GM19023 (cell line): Measurements from ENCODE around the gene E2F1.

Source experiments
- ATAC-seq: cut with Tn5 transposase; IDR thresholded peaks from one replicate; pipeline ENCODE4 v1.9.1; 2021; ENCODE audit warnings: mild to moderate bottlenecking, moderate library complexity; ENCODE audit not compliant: unreplicated experiment

Gene E2F1, protein sequence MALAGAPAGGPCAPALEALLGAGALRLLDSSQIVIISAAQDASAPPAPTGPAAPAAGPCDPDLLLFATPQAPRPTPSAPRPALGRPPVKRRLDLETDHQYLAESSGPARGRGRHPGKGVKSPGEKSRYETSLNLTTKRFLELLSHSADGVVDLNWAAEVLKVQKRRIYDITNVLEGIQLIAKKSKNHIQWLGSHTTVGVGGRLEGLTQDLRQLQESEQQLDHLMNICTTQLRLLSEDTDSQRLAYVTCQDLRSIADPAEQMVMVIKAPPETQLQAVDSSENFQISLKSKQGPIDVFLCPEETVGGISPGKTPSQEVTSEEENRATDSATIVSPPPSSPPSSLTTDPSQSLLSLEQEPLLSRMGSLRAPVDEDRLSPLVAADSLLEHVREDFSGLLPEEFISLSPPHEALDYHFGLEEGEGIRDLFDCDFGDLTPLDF

DNA sequence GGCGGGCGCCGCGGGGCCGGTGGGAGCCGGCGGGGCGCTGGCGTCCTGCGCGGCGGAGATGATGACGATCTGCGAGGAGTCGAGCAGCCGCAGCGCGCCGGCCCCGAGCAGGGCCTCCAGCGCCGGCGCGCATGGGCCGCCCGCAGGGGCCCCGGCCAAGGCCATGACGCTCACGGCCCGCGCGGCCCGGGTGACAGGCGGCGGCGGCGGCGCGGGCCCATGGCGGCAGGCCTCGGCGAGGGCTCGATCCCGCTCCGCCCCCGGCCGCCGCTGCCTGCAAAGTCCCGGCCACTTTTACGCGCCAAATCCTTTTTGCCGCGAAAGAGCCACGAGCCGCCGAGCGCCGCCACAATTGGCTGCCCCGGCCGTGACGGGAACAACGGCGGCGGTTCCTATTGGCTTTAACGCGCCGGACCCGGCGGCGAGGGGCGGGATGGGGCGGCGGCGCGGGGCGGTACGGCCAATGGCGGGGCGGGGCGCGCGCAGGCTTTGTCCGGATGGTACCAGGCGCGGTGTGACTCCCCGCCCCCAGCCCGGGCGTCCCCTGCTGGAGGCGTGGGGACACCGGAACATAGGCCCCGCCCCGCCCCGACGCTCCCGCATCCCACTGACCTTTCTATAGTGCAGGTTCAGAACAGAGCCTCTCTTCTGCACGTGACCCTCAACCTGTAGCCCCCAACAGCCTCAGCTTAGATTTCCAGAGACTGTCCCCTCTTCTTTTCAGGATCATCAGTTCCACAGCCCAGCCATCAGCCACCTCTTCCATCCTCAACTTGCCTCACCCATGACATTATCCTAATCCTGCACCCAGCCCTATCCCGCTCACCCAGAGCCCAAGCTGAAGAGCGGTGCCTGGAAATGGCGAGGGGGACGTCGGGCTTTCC is at the start of gene E2F1:
Gene E2F1 (minus strand): TSS at position 286 of the 884 bp plus-strand sequence. CDS start 121 bp downstream, at position 165.
- peak; percentile 72 for ATAC-seq

DNA sequence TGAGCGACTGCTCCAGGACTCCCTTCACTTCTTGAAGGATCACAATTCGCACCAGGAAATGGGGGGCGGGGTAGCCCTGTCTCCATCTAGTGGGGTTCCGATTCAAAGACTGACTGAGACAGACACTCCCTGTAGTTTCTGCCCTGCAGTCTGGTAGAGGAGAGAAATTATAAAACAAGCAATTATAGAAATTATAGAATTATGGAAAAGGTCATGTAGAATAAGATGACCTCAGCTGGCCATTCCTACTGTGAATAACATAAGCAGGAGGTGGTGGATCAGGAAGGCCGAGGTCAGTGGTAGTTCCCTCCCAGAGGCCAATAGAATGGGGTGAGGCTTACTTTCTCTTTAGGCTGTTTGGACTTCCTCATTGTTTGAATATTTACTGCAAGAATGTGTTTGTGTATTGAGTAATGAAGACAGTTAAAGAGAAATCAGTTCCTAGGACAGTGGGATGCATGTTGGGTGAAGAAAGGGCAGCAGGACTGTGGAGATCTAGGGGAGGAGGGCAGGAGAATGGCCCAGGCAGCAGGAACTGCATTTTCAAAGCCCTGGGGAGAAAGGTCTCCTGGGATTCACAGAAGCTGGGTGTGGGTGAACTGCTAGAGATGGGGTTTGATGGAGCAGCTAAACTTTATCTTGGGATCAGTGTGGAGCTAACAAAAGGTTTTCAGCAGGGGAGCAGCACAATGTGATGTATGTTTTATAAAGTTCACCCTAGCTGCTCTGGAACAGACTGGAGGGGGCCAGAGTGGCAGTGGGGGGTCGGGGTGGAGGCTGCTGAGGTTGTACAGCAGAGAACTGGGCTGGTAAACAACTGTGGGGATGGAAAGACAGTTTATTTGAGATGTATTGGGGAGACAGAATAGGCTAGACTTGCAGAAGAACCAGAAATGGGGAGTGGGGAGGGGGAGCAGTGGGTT is 47.7 kb upstream of the E2F1 start:
- no peak for ATAC-seq

DNA sequence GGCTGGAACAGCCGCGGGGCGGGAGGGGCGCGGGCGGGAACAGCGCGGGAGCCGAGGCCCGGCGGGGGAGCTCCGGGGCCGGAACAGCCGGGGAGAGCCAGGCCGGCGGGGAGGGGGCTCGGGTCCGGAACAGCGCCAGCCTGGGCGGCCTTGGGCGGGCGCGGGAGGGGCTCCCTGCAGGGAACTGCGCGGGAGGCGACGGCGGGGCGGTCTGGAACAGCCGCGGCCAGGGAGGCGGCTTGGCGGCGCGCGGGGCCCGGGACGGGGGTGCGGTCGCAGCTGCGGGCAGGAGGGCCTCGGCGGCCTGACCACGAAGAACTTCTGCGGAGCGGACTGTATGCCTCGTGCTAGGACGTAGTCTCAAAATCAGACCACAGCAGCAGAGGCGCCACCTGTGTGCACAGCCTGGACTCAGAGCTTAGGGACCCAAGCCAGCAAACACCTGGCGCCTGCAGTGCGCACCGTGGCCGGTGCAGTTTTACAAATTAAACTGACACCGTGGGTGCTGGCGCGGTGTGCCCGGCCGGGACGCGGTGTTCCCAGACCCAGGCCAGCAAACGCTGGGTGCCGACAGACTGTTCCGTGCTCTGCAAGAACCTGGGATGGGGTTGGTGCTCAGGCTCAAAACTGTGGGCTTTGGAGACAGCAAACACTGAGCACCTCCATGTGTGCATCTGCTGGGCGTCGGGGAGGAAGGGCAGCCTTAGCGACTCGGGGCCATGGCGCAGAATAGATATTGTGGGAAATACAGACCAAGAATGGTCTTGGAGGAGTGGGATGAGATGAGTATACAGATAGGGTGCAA is 46.2 kb upstream of the E2F1 start:
- ATAC-seq, result peak; percentile 63

DNA sequence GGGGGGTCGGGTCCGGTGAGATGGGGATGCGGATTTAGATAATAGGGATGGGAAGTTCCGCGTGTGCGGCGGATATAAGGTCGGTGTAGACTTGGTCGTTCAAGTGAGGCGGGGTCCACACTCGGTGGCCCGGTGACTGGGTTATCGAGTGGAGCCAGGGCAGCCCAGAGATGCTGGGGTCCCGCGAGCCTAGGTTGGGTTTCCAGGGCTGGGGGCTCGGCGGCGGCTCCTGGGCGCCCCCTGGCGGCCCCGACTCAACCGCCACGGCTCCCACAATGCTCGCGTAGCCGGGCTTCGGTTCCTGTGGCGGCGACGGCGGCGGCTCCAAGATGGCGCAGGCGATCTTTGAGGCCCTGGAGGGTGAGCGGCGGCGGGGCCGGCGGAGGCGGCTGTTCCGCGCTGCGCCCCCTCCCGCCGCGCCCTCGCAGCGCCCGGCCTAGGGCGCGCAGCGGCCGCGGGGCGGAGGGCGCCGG is 45.5 kb upstream of the E2F1 start, which contains the start of gene ZNF341:
Gene ZNF341 (plus strand): TSS at position 304 of the 473 bp plus-strand sequence. CDS start 26 bp downstream, at position 330.
- ATAC-seq, result peak; percentile 80

DNA sequence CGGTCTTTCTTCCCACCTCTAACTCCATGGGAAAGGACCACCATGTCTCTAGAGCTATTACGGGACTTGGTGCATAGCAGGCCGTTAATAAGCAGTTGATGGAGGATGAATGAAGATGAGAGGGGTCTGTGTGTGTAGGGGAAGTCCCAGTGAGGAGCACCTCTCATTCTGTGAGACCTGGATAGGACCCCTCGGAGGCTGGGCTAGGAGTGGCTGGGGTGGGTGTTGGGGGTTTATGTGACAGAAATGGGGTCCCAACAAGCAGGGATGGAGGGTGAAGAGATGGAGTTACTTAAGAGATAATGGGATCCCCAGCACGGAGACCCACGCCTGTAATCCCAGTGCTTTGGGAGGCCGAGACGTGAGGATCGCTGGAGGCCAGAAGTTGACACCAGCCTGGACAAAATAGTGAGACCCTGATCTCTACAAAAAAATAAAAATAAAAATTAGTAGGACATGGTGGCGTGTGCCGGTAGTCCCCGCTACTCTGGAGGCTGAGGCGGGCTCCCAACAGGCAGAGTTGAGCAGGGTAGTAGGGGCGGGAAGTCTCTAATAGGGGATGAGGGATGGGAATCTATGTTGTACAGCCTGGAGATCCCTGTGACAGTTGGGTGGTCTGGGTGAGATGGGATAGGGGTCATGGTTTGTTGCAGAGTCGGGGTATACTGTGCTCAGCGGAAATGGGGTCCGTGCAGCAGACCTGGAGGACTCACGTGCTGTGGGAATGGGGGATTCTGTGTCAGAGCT is 44.9 kb upstream of the E2F1 start:
- ATAC-seq, result no peak

DNA sequence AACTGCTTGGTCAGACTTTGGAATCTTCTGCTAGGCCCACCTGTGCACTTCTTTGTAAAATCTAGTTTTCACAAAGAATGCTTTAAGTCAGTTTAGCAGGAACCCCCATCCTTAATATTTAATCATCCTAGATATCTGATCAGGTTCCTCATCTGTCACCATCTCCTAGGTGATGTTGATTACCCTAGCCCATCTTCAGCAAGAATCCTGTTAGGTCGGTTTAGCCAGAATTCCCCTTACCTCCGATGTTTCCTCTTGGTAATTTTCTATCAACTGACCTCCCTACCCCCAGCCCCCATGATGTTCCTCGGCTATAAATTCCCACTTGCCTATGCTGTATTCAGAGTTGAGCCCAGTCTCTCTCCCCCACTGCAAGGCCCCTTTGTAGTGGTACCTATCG is 42.9 kb upstream of the E2F1 start:
- no peak for ATAC-seq

DNA sequence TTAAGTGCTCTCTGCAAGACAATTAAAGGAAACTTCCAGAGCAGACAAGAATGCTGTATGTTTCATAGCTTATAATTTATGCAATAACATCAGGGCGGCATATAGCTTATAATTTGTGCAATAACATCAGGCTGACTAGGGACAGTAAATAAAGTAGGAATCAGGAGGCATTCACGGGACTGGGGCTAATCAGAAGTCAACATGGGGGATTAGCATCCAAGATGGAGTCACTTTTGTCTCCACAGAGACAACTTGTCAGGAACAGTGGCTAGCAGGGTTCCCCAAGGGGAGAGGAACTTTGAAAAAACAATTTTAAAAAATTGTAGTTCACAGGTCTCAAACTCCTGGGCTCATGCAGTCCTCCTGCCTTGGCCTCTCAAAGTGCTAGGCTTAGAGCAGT is 42.3 kb upstream of the E2F1 start:
- no peak for ATAC-seq

DNA sequence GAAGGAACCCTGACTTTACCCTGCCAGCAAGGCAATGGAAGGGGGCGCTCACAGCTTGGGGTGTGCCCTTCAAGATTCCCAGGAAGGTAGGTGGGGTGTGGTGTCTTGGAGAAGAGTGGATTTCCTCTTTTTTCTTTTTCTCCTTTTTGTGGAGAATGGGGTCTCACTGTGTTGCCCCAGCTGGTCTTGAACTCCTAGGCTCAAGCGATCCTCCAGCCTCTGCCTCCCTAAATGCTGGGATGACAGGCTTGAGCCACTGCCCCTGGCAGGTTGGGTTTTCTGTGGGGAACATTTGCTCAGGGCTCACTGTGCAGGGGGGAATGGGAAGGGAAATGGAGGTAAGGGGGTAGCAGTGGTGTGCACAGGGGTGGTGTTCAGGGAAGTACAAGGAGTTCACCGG is 41.6 kb upstream of the E2F1 start:
- no peak for ATAC-seq

DNA sequence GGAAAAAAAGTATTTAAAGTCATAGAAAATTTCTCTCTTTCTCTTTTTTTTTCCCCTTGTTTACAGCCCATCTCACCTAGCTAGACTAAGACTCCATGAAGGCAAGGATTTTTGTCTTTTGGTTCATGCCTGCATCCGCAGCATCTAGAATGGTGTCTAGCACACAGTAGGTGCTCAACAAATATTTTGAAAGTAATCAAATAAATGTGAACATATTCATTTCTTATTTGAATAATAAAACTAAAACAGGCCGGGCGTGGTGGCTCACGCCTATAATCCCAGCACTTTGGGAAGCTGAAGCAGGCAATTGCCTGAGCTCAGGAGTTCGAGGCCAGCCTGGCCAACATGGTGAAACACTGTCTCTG is 40.9 kb upstream of the E2F1 start:
- no peak for ATAC-seq

DNA sequence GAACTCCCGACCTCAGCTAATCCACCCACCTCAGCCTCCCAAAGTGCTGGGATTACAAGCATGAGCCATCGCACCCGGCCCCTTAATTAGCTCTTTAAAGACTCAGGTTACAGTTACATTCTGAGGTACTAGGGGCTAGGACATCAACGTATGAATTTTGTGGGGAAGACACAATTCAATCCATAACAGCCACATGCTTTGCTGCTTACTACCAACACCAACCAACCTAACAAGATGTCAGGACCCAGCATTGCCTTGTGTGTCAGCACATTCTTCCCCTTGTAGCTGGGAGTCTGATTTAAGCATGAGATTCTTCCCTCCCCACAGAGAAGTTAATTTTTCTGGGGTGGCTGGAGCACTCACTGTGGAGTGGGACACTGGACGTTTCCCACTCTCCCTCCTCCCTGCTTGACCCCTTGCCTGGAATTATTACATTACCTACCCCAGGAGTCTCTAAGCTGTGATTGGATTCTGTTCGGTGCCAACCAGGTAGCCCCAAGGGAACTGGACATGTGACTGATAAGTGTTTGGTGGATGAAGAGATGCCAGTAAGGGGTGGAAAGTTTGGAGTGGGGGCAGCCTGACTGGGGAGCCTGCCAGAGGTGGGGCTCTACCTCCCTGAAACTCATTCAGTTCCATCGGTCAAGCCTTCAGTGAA is 39.6 kb upstream of the E2F1 start:
- ATAC-seq, result no peak

DNA sequence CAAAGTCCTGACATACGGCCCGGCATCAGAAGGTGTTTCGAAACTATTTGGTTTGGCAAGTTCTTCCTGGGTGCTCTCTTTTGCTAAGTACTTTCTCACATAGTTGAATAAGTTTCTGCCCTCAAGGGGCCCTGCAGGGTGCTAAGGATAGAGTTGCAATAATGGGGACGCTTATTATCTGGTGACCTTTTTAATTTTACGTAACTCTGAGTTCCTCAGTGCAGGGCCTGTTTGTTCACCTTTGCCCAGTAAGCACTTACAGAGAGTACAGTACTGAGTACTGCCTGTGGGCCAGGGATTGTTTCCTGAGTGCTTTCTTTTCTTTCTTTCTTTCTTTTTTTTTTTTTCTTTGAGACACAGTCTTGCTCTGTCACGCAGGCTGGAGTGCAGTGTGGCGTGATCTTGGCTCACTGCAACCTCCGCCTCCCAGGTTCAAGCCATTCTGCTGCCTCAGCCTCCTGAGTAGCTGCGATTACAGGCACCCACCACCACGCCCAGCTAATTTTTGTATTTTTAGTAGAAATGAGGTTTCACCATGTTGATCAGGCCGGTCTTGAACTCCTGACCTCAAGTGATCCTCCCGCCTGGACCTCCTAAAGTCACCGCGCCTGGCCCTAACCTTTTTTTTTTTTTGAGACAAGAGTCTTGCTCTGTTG is 38.4 kb upstream of the E2F1 start:
- ATAC-seq, result no peak

DNA sequence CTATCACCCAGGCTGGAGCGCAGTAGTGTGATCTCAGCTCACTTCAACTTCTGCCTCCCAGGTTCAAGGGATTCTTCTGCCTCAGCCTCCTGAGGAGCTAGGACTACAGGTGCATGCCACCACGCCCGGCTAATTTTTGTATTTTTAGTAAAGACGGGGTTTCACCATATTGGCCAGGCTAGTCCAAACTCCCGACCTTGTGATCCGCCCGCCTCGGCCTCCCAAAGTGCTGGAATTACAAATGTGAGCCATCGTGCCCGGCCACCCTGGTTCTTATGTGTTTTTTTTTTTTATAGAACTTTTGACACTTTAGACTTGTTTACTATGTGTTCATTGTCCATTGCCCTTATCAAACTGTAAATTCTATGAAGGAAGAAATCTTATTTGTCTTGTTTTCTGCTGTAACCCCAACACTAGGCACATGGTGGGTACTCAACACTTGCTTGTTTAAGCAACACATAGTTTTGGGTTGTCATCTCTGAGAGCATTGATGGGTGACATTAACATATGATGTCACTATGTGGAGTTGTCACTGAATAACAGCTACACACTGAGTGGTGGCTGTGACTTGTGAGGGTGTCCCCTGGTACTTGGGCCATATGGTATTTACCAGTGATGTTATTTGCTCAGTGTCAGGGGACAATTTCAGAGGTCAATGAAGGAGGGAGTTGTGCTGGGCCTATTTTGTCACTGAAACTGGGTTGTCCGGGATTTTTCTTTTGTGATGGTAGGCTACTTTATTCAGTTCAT is 35.4 kb upstream of the E2F1 start:
- no peak for ATAC-seq

DNA sequence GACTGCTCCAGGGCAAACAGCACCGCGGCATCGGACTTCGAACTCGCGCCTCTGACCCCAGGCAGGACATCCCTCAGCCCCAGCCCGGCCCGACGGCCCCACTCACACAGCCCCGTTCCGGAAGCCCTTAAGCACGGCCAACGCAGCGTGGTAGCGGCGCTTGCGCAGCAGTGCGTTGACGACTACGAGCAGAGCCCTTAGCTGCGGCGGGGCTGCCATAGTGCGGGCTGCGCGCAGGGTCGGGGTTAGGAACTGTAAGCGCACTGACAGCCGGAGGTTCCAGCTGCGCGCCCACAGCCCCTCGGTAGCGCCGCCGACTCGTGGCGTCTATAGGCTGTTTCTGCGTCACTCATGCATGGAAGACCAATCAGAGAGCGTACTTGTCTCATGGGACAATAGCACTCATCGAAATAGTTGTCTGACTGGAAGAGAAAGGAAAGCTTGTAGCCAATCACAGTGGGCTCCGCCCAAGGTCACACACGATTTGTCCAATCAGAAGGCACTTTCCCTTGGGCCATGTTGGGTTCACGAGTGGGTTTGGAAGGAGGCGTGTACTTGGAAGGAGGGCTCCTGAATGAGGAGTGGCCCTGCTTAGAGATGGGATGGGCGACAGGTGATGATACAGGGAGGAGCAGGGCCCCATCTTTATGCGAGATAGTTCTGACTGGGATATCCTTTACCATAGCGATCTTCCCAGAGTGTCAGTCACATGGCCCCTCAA is 34.0 kb upstream of the E2F1 start, which contains the start of gene PXMP4:
Gene PXMP4 (minus strand): TSS at position 322 of the 721 bp plus-strand sequence. CDS start 103 bp downstream, at position 219.
- peak; percentile 93 for ATAC-seq

DNA sequence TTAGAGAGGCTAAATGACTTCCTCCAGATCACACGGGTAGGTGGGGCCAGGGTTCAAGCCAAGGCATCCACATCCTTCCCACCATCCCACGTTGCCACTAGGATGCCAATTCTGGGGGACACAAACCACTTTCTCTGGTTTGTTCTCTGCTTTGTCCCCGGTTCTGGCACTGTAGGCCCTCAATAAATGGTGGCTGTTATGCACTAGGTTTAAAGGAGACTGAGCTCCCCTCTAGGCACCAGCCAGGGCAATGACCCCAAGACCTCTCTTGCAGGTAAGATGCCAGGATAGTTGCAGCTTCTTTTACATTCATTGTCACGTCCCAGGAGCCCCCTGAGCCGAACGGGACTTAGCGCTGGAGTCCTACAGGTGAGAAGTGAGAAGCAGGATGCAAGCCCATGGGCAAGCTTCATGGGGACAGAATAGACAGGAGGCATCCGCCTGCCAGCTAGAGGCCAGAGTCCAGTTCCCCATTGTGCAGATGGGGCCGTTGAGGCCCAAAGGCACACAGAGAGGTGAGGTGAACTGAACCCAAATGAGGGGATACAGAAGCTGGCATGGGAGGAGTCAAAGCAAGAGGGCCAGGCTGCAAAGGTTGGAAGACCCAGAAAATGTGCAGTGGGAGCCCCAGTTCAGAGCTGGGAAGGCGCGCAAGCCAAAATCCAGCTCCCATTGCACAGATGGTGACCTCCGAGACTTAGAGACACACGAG is 33.2 kb upstream of the E2F1 start:
- ATAC-seq, result no peak

DNA sequence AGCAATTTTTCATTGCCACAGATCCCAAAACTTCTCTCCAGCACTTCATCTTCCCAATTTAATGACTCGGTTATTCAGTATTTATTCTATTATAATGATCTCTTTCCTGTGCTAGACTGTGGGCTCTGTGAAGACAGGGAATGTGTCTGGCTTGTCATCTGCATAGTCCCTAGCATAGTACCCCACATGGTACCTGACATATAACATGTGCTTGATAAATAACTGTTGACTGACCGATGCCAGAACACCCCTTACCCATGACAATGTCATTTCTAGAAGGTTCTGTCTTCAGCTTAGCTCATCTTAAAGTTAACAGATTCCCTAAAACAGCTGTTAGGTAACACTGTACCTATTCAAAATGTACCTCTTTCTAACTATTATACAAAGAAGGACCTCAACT is 30.3 kb upstream of the E2F1 start:
- no peak for ATAC-seq

DNA sequence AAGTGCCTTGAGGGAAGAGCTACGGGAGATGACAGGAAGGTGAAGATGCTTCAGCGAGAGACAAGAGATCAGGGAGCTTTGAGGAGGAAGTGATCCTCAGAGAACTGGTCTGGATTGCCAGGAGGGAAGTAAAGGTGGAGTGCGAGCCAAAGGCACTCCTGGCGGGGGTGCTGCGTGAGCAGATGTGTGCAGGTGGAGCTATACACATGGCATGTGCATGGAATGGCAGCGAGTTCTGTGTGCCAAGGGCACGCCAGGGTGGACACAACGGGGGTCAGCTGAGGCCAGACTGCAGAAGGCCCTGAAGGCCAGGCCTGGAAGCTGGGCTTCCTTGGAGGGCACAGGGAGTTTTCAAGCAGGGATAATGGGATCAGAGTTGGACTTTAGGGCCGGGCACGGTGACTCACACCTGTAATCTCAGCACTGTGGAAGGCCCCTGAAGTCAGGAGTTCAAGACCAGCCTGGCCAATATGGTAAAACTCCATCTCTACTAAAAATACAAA is 27.7 kb upstream of the E2F1 start:
- ATAC-seq, result no peak
